GM12892 (cell line): Measurements from ENCODE around the gene LYL1.

Experiments
- POLR2A ChIP-seq: IDR thresholded peaks from 2 replicates; pipeline ENCODE4 v1.6.1; 2011; ENCODE audit warnings: low read depth, low read length, control low read depth
- POLR2AphosphoS5 ChIP-seq: IDR thresholded peaks from 2 replicates; pipeline ENCODE4 v1.6.1; 2011; ENCODE audit warnings: low read depth, low read length, control low read depth
- TAF1 ChIP-seq: IDR thresholded peaks from 2 replicates; pipeline ENCODE4 v1.6.1; 2011; ENCODE audit warnings: low read depth, mild to moderate bottlenecking, control low read depth, low read length, borderline replicate concordance

GRCh38 chr19:13074378-13074777, 28.3 kb downstream of the LYL1 start:
- TF ChIP-seq POLR2A (no peak), POLR2AphosphoS5 (no peak), TAF1 (no peak)
